ENCODE data around the gene SPTBN4. TPM values are rescaled to one million over a fixed set of nuclear protein-coding genes. Genes with fewer than 3 reads are reported as not detected.

The SPTBN4 gene
- total and polyA plus RNA-seq, 2 donors (not counting 1 experiment from before 2014, with no cell fraction given): 0.03 to 0.67 TPM

GRCh38 chr19:40619333-40620160 lies 152.7 kb downstream of the SPTBN4 start:
- peak overlapping the region; percentile 35 for H3K27ac Mint-ChIP-seq

More at GRCh38 chr19:40619333-40620160, 152.7 kb downstream of the SPTBN4 start:
- POLR2A ChIA-PET: interaction anchor here (0.6 kb wide), 1 partner anchor 180 kb away, joined by 3 read pairs; no protein-coding TSS in a partner anchor
- ATAC-seq (ENCODE audit: low read depth): no peak
- H3K9me3 ChIP-seq (ENCODE audit: control extremely low read depth in 1 of 3, control insufficient read depth in 2 of 3, insufficient read depth in 1 of 3, low read length in 2 of 3): no peaks in the 10 kb centered on the region
- H4K20me1 ChIP-seq (ENCODE audit: control insufficient read depth, insufficient read depth, low read length, poor library complexity, severe bottlenecking): no peaks in the 10 kb centered on the region
- H3K27me3 ChIP-seq (replicated peaks in 1 of 4; ENCODE audit: control extremely low read depth in 1 of 4, control insufficient read depth in 3 of 4, insufficient read depth in 4 of 4, low read length in 3 of 4): no peaks in the 10 kb centered on the region
- H2AFZ ChIP-seq (ENCODE audit: insufficient read depth, low read depth, low read length, poor library complexity, severe bottlenecking): no peak overlapping the region
- no peak for DNase-seq
- 78% methylated on average over 9 of the region's 11 CpGs for WGBS (ENCODE audit: insufficient coverage)
- TF ChIP-seq CTCF (IDR thresholded peaks at IDR 0.05) (no peak), EZH2 (IDR thresholded peaks at IDR 0.05; ENCODE audit: borderline replicate concordance, insufficient read depth, low read depth, low read length, poor library complexity, severe bottlenecking) (no peak)
- peaks cover 4 to 5% of the 10 kb centered on the region in 2 donors for H3K4me1 ChIP-seq (ENCODE audit: control insufficient read depth in 2 of 2, insufficient read depth in 2 of 2, low read length in 2 of 2)
- Mint-ChIP-seq H3K9me3 (ENCODE audit: insufficient read depth) (no peaks in the 10 kb centered on the region), H3K4me1 (peaks cover 10% of the 10 kb centered on the region), H3K4me3 (no peak overlapping the region), H3K27me3 (no peaks in the 10 kb centered on the region)
- H3K36me3 ChIP-seq (replicated peaks in 1 of 2; ENCODE audit: control extremely low read depth in 1 of 2, control insufficient read depth in 1 of 2, extremely low read depth in 1 of 2, insufficient read depth in 2 of 2, low read length in 1 of 2): peaks cover 0 to 18% of the 10 kb centered on the region in 2 experiments
- CTCF ChIA-PET: interaction anchor here (1.3 to 2.6 kb wide), 3 partner anchors 9 to 49 kb away, joined by 3 to 9 read pairs (median 6); no protein-coding TSS in a partner anchor
- H3K4me2 ChIP-seq (replicated peaks; ENCODE audit: low read depth, low read length, poor library complexity, severe bottlenecking): no peak overlapping the region
- no peak overlapping the region for H3K4me3 ChIP-seq (ENCODE audit: control extremely low read depth in 1 of 5, extremely low read depth in 1 of 5, insufficient read depth in 1 of 5, low read depth in 2 of 5, low read length in 4 of 5)
- no peak overlapping the region for H3K27ac ChIP-seq (ENCODE audit: low read length in 2 of 2)
- H3K9ac ChIP-seq (ENCODE audit: low read length): no peak overlapping the region
- H3K79me2 ChIP-seq (ENCODE audit: control insufficient read depth, insufficient read depth, low read length): no peaks in the 10 kb centered on the region
- intact Hi-C loops (cut with micrococcal nuclease): loop anchor here (10.0 kb wide), 1 partner anchor 95 kb away; the partner anchor contains the start of genes COQ8B and ITPKC

Data from B cell (primary cell).